Body of pancreas (tissue), 4 donors: Measurements from ENCODE around the gene MORF4L2.
"Not testable (repeated sequence)": the region's sequence is repeated elsewhere in the genome, so short reads cannot be mapped to it uniquely, and the experiment has no call there.

Experiments used
- POLR2A ChIP-seq, 3 donors: fragments of 450-650 bp; IDR thresholded peaks; one replicate each; pipeline ENCODE4 v1.6.1; 2016; ENCODE audit warnings: antibody characterized with exemption in 3 of 3, mild to moderate bottlenecking in 2 of 3
- TF ChIP-seq, protein P1 (sequence below), 7 experiments: fragments of 450-650 bp in 4 of 7; fragments of 200-600 bp in 3 of 7; sonication (generic) in 3 of 7; IDR thresholded peaks; one replicate each; pipeline ENCODE4 v1.5.1; 2016 to 2019; ENCODE audit warnings: antibody characterized with exemption in 7 of 7

DNA sequence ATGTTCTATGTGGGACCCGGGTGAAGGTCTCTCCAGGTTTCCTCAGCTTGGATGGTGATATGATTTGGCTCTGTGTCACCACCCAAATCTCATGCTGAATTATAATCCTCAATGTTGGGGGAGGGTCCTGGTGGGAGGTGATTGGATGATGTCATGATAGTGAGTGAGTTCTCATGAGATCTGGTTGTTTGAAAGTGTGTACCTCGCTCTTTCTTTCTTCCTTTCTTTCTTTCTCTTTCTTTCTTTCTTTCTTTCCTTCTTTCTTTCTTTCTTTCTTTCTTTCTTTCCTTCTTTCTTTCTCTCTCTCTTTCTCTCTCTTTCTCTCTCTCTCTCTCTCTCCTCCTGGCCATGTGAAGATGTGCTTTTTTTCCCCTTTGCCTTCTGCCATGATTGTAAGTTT is 27.0 kb downstream of the MORF4L2 start:
- TF ChIP-seq, protein P1, sequence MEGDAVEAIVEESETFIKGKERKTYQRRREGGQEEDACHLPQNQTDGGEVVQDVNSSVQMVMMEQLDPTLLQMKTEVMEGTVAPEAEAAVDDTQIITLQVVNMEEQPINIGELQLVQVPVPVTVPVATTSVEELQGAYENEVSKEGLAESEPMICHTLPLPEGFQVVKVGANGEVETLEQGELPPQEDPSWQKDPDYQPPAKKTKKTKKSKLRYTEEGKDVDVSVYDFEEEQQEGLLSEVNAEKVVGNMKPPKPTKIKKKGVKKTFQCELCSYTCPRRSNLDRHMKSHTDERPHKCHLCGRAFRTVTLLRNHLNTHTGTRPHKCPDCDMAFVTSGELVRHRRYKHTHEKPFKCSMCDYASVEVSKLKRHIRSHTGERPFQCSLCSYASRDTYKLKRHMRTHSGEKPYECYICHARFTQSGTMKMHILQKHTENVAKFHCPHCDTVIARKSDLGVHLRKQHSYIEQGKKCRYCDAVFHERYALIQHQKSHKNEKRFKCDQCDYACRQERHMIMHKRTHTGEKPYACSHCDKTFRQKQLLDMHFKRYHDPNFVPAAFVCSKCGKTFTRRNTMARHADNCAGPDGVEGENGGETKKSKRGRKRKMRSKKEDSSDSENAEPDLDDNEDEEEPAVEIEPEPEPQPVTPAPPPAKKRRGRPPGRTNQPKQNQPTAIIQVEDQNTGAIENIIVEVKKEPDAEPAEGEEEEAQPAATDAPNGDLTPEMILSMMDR (IDR thresholded peaks at IDR 0.05), result not testable (repeated sequence)
- TF ChIP-seq POLR2A (IDR thresholded peaks at IDR 0.05), result not testable (repeated sequence)
